GM19463 (cell line): ENCODE measurements around the gene MRPL4.
A peak's percentile ranks its signal among the peaks of the same experiment; 100 is the strongest.

Source experiments
- ATAC-seq: cut with Tn5 transposase; IDR thresholded peaks from one replicate; pipeline ENCODE4 v1.9.1; 2021; ENCODE audit warnings: mild to moderate bottlenecking, moderate library complexity; ENCODE audit not compliant: unreplicated experiment

MRPL4 gene

DNA sequence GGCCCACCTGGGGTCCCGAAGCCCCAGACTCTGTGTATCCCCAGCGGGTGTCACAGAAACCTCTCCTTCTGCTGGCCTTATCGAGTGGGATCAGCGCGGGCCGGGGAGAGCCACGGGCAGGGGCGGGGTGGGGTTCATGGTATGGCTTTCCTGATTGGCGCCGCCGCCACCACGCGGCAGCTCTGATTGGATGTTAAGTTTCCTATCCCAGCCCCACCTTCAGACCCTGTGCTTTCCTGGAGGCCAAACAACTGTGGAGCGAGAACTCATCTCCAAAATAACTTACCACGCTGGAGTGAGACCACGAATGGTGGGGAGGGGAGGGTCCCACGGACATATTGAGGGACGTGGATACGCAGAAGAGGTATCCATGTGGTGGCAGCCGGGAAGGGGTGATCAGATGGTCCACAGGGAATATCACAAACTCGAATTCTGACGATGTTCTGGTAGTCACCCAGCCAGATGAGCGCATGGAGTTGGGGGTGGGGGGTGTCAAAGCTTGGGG lies 36.7 kb downstream of the MRPL4 start:
- no peak for ATAC-seq

GRCh38 chr19:10289167-10289835 lies 37.3 kb downstream of the MRPL4 start:
- ATAC-seq: no peak

DNA sequence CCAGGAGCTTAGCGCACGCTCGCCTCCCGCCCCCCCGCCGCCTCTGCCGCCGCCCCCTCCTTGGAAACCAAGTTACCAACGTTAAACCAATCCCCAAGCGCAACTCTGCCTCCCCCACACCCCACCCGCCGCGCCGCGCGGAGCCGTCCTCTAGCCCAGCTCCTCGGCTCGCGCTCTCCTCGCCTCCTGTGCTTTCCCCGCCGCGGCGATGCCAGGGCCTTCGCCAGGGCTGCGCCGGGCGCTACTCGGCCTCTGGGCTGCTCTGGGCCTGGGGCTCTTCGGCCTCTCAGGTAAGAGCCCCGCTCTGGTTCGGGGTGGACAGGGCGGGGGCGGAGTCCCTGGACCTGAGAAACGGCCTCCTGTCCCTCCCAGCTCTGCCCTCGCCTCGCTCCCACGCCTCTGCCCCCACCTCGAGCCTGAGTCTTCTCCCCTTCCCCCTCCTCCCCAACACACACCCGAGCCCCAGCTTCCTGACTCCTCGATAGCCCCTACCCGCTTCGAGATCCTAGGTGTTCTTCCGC lies 37.9 kb downstream of the MRPL4 start, which contains the start of gene ICAM5:
Gene ICAM5, plus strand, starts transcription at position 117 of the 521 bp plus-strand sequence. Its CDS starts 92 bp downstream, at position 209.
- no peak for ATAC-seq

GRCh38 chr19:10290357-10290875 lies 38.4 kb downstream of the MRPL4 start:
- no peak for ATAC-seq

GRCh38 chr19:10290876-10291553 lies 39.0 kb downstream of the MRPL4 start:
- ATAC-seq: no peak

- no peak for ATAC-seq
Measured at GRCh38 chr19:10291554-10292205, 39.7 kb downstream of the MRPL4 start.

- no peak for ATAC-seq
Measured at GRCh38 chr19:10292206-10292788, 40.3 kb downstream of the MRPL4 start.

DNA sequence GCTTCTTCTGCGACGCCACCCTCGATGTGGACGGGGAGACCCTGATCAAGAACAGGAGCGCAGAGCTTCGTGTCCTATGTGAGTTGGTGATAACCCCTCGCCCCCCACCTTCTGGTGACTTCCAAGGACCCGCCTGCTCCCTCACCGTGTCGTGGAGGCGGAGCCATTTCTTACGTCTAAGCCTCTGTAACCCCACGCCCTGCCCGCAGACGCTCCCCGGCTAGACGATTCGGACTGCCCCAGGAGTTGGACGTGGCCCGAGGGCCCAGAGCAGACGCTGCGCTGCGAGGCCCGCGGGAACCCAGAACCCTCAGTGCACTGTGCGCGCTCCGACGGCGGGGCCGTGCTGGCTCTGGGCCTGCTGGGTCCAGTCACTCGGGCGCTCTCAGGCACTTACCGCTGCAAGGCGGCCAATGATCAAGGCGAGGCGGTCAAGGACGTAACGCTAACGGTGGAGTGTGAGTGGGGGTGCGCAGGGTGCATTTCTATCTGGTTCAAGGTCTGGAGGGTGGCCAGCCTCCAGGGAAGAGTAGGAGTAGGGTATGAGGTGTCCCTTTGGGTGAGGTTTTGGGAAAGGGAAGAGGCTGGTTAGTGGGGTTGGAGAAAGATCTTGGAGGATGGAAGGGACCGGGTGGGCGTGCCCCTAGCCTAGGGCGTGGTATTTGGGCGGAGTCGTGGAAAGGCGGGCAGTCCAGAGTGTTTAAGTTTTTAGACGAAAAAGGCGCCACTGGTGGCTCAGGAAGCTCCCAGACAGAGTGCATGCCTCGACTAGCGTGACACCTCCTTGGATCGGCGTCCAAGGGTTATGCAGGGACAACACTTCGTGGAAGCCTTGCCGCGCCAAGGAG lies 41.0 kb downstream of the MRPL4 start:
- no peak for ATAC-seq

- no peak for ATAC-seq
Measured at GRCh38 chr19:10293637-10294367, 41.8 kb downstream of the MRPL4 start.

DNA sequence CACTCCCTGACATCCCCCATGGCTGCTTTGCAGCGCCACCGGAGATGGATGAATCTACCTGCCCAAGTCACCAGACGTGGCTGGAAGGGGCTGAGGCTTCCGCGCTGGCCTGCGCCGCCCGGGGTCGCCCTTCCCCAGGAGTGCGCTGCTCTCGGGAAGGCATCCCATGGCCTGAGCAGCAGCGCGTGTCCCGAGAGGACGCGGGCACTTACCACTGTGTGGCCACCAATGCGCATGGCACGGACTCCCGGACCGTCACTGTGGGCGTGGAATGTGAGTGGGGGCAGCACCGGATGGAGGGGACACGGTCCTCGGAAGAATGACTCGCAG lies 42.3 kb downstream of the MRPL4 start:
- ATAC-seq: no peak

DNA sequence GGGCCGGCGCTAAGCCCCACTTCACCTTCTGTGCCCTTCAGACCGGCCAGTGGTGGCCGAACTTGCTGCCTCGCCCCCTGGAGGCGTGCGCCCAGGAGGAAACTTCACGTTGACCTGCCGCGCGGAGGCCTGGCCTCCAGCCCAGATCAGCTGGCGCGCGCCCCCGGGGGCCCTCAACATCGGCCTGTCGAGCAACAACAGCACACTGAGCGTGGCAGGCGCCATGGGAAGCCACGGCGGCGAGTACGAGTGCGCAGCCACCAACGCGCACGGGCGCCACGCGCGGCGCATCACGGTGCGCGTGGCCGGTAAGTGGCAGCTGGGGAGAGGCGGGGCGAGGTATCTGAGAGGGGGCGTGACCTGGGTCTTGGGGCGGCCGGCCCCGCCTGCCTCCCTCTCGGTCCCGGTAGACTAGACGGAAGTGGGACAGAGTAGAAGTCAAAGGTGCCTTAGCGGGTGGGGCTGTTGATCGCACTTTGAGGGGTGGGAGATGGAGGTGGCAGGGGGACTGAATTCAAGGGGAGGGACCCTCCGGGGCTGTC lies 43.4 kb downstream of the MRPL4 start:
- ATAC-seq: peak; percentile 51

DNA sequence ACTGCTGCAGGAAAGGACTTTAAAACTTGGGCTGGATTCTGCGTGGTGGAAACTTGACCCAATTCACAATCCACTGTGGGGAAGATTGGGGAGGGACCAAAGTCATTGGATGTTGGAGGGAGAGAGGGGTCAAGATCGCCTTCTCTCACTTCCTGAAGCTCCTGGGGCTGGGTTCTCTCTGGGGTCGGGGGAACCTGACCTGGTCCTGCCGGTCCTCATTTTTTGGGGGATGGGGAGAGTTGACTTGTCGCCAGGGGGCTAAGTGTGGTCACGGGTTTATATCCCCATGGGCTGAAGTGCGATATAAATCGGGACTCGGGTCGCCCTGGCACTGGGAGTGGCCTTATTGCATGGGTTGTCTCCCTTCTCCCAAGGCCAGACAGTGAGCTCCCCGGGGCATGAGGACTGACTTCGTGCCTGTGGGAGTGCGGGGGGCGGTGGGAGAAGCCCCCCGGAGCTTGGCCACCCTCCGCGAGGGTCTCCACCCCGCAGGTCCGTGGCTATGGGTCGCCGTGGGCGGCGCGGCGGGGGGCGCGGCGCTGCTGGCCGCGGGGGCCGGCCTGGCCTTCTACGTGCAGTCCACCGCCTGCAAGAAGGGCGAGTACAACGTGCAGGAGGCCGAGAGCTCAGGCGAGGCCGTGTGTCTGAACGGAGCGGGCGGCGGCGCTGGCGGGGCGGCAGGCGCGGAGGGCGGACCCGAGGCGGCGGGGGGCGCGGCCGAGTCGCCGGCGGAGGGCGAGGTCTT lies 44.0 kb downstream of the MRPL4 start:
- no peak for ATAC-seq

DNA sequence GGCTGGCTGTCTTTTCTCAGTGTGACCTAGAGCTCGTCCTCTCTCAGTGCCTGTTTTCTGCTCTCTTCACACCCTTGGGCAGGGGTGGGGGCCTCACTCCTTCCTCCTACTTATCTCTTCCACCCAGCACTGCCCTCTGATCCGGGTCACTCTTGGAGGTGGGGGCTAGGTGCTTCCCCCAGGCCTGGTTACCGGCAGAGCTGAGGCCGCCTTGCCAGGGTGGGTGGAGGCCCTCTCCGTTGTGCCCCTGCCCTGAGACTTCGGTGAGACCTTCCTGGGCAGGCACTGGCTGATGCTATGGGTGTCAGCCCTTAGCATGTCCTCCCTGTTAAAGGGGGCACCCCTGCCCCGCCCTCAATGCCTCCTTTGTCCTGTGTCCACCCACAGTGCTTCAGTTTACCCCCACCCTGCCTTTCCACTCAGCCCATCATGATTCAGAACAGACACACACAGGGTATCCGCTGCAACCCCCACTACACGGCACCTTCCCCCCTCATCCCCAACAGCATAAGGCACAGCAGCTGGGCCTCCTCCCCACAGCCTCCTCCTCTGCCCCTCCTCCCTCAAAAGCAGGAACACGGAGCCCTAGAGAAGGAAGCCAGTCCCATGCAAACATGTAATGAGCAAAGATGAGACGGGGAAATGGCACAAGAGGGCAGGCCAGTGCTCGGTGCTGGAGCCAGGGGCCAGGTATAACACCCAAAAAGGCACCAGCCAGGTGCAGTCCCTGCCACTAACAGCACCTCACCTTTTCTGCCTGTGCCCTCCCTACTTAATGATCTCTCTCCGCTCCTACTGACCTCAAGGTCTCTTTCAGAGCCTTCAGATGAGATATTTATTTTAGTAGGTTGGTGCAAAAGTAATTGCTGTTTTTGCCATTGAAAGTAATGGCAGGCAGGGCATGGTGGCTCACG lies 47.8 kb downstream of the MRPL4 start:
- ATAC-seq: no peak

DNA sequence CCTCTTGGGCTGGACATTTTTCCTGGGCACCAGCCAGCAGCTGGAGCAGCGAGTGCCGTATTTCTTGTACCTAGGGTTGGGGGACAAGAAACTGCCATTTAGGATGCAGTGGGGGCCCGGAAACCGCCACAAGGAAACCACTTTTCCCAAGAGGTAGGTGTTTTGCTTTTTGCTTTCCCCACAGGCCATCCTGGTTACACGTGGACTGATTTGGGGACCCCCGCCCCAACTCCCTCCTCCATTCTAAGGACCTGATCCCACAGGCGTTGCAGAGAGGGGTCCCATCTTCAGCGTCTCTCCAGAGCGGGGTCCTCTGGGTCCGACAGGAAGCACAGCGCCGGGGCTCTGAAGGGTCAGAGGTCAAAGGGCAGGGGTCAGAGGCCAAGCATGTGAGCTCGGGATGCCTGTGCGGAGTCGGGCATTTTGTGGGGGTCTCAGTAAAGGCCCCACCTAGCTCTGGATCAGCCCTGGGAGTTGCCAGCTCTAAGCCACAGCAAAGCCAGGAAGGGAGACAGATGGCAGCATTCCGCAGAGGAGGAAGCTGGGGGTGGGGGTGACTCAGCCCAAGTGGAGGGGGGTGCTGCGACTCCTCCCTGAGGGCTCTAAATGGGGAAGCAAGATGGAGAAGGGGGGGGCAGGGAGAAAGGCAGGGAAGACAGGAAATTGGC lies 53.3 kb downstream of the MRPL4 start:
- ATAC-seq: no peak

- no peak for ATAC-seq
Measured at GRCh38 chr19:10306327-10306726, 54.3 kb downstream of the MRPL4 start.

GRCh38 chr19:10309423-10309822 lies 57.4 kb downstream of the MRPL4 start, which contains the start of gene ZGLP1:
Gene ZGLP1 (minus strand): TSS chr19:10309815.
- no peak for ATAC-seq
